B cell (primary cell): ENCODE measurements around the gene PFDN5. TPM values are rescaled to one million over a fixed set of nuclear protein-coding genes. Genes with fewer than 3 reads are reported as not detected.

Experiments
- ATAC-seq: fragments of 200-7000 bp; cut with Tn5 transposase; one replicate; pipeline ENCODE4 v1.10.0; 2021; ENCODE audit warnings: low read depth, mild to moderate bottlenecking, moderate number of reproducible peaks, moderate library complexity
- CTCF ChIA-PET: fragments of 350-600 bp; sonication (Branson Sonifier 250); formaldehyde crosslinking; loops from one replicate; lab custom pipeline; 2021; ENCODE audit warnings: antibody characterized with exemption, inconsistent platforms; lab: Charles Lee
- POLR2A ChIA-PET: fragments of 350-600 bp; sonication (Branson Sonifier 250); formaldehyde crosslinking; loops from one replicate; lab custom pipeline; 2021; ENCODE audit warnings: antibody characterized with exemption; lab: Charles Lee
- DNase-seq: peaks from one replicate; pipeline ENCODE4 v3.0.0; 2013
- H2AFZ ChIP-seq: 2 replicates; pipeline ENCODE4 v1.6.1; 2012; ENCODE audit warnings: mild to moderate bottlenecking, low read depth, low read length; ENCODE audit not compliant: insufficient read depth, poor library complexity, severe bottlenecking
- H3K27ac ChIP-seq, 2 donors: 1 replicate in 1 of 2; 2 replicates in 1 of 2; pipeline ENCODE4 v1.5.1; 2012 to 2013; ENCODE audit warnings: low read length in 2 of 2, mild to moderate bottlenecking in 2 of 2, moderate library complexity in 1 of 2
- H3K27me3 ChIP-seq, 4 experiments: fragments of 200-600 bp in 1 of 4; sonication (generic) in 1 of 4; replicated peaks in 1 of 4; 1 replicate in 2 of 4; 2 replicates in 2 of 4; pipeline versions ENCODE4 v1.6.1 to v1.7.0; 2013 to 2016; ENCODE audit warnings: low read length in 3 of 4, mild to moderate bottlenecking in 2 of 4, mixed read lengths in 1 of 4, moderate library complexity in 1 of 4; ENCODE audit not compliant: insufficient read depth in 4 of 4, control insufficient read depth in 3 of 4; ENCODE audit errors: control extremely low read depth in 1 of 4
- H3K36me3 ChIP-seq, 2 experiments: replicated peaks in 1 of 2; 1 replicate in 1 of 2; 2 replicates in 1 of 2; pipeline versions ENCODE4 v1.6.1 to v1.7.1; 2013; ENCODE audit warnings: low read length in 1 of 2; ENCODE audit not compliant: insufficient read depth in 2 of 2, control insufficient read depth in 1 of 2; ENCODE audit errors: control extremely low read depth in 1 of 2, extremely low read depth in 1 of 2
- H3K4me1 ChIP-seq, 2 donors: fragments of 200-600 bp in 1 of 2; sonication (generic) in 1 of 2; 1 replicate in 1 of 2; 2 replicates in 1 of 2; pipeline versions ENCODE4 v1.5.1 to v1.6.1; 2013 to 2017; ENCODE audit warnings: low read length in 2 of 2; ENCODE audit not compliant: control insufficient read depth in 2 of 2, insufficient read depth in 2 of 2
- H3K4me2 ChIP-seq: replicated peaks from 2 replicates; pipeline ENCODE3; 2012; ENCODE audit warnings: mild to moderate bottlenecking, low read depth, low read length; ENCODE audit not compliant: poor library complexity, severe bottlenecking
- H3K4me3 ChIP-seq, 5 experiments: fragments of 200-600 bp in 1 of 5; sonication (generic) in 1 of 5; 1 replicate in 3 of 5; 2 replicates in 2 of 5; pipeline versions ENCODE4 v1.5.1 to v1.7.0; 2011 to 2016; ENCODE audit warnings: low read length in 4 of 5, mild to moderate bottlenecking in 4 of 5, low read depth in 2 of 5, control low read depth in 1 of 5, moderate library complexity in 1 of 5; ENCODE audit not compliant: insufficient read depth in 1 of 5; ENCODE audit errors: control extremely low read depth in 1 of 5, extremely low read depth in 1 of 5
- H3K79me2 ChIP-seq: fragments of 200-600 bp; sonication (generic); one replicate; pipeline ENCODE4 v1.6.0; 2016; ENCODE audit warnings: low read length; ENCODE audit not compliant: control insufficient read depth, insufficient read depth
- H3K9ac ChIP-seq: fragments of 200-600 bp; sonication (generic); 2 replicates; pipeline ENCODE4 v1.6.1; 2017; ENCODE audit warnings: mild to moderate bottlenecking, low read length, moderate library complexity
- H3K9me3 ChIP-seq, 3 donors: one replicate each; pipeline versions ENCODE4 v1.6.1 to v1.7.1; 2013; ENCODE audit warnings: low read length in 2 of 3; ENCODE audit not compliant: control insufficient read depth in 2 of 3, insufficient read depth in 1 of 3; ENCODE audit errors: control extremely low read depth in 1 of 3
- H4K20me1 ChIP-seq: 2 replicates; pipeline ENCODE4 v1.6.0; 2012; ENCODE audit warnings: mild to moderate bottlenecking, low read length; ENCODE audit not compliant: insufficient read depth, control insufficient read depth, poor library complexity, severe bottlenecking
- H3K27ac Mint-ChIP-seq: one replicate; pipeline ENCODE4 v1.8.0; 2021; ENCODE audit warnings: mixed read lengths
- H3K27me3 Mint-ChIP-seq: one replicate; pipeline ENCODE4 v1.8.0; 2021; ENCODE audit warnings: mixed read lengths
- H3K4me1 Mint-ChIP-seq: one replicate; pipeline ENCODE4 v1.8.0; 2021; ENCODE audit warnings: mixed read lengths
- H3K4me3 Mint-ChIP-seq: one replicate; pipeline ENCODE4 v1.8.0; 2021; ENCODE audit warnings: mixed read lengths
- H3K9me3 Mint-ChIP-seq: one replicate; pipeline ENCODE4 v1.8.0; 2022; ENCODE audit warnings: mixed read lengths; ENCODE audit not compliant: insufficient read depth
- EZH2 ChIP-seq: IDR thresholded peaks from 2 replicates; pipeline ENCODE4 v1.6.1; 2012; ENCODE audit warnings: borderline replicate concordance, low read depth, mild to moderate bottlenecking, moderate library complexity, low read length; ENCODE audit not compliant: insufficient read depth, poor library complexity, severe bottlenecking
- WGBS: methylation state at CpG from one replicate; pipeline ENCODE4 v1.1.5; 2013; ENCODE audit warnings: missing lambda C conversion rate; ENCODE audit not compliant: insufficient coverage; 5-methylcytosine and 5-hydroxymethylcytosine counted together
- intact Hi-C: fragments of 100-400 bp; cut with micrococcal nuclease; formaldehyde crosslinking; loops from one replicate; pipeline ENCODE4 v1.10.0; 2022
- polyA plus RNA-seq: library from polyadenylated mRNA; depleted of rRNA; stranded (reverse); fragments of >200 nt; gene quantifications from 2 replicates; pipeline ENCODE4 v1.2.3, GENCODE V29; 2012
- total RNA-seq, 2 donors: library from RNA; stranded (reverse); fragments of 120-200 nt in 1 of 2; gene quantifications; 1 replicate in 1 of 2; 2 replicates in 1 of 2; pipeline versions ENCODE4 v1.2.3 to v1.2.4, GENCODE V29; 2013 to 2022
- TF ChIP-seq, protein P1 (sequence below): fragments of 200-600 bp; IDR thresholded peaks from one replicate; pipeline ENCODE4 v1.8.0; 2022; ENCODE audit warnings: antibody characterized with exemption, mild to moderate bottlenecking

PFDN5 gene
- total and polyA plus RNA-seq, 2 donors (not counting 1 experiment from before 2014, with no cell fraction given) = 654 to 1,584 TPM

DNA sequence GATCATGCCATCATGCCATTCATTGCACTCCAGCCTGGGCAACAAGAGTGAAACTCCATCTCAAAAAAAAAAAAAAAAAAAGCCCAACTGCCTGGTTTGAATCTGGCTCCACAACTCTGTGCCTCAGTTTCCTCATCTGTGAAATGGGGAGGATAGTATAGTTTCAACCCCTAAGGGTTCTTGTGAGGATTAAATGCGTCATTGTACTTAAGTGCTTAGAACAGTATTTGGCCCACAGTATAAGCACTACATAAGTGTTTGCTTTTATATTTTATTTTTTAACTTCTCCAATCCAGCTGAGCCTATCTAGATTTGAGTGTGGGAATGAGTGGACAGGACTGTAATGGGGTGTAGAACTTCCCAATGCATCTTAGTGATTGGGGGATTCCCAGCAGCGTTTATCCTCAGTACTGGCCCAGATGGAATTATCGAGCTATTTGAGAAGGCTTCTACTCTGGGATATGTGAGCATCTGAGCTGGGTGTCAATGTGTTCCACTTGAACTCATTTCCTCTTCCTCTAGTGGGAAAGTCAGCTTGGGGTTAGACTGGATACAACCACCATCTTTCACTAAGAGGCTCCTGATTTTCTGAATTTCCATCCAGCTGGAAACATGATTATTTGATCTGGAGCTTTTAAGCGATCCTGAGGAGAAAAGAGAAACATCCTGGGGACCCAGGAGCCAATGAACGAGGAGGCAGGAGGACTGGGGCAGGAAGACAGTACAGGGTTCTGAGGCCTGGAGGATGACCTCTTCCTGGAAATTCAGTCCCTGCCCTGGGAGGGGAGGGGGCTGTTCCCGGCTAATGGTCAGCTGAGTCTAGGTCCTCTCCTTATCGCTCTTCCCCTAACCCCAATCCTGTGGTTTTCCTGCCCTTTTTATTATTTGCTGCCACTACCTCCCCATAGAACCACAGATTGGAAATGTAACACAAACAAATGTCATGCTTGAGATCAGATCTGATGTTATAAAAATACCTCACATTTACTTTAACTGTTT, 36.5 kb upstream of the PFDN5 start:
- Histone ChIP-seq H3K4me1 (peaks cover 40 to 57% of the 10 kb centered on the region in 2 donors), H3K9ac (no peak overlapping the region), H3K9me3 (no peaks in the 10 kb centered on the region), H3K36me3 (peaks cover 0 to 14% of the 10 kb centered on the region in 2 experiments), H3K27me3 (no peaks in the 10 kb centered on the region), H3K27ac (peak overlapping the region; percentile 0 to 69), H3K4me2 (peak overlapping the region; percentile 6), H3K4me3 (no peak overlapping the region), H2AFZ (no peak overlapping the region), H3K79me2 (peaks cover 32% of the 10 kb centered on the region), H4K20me1 (no peaks in the 10 kb centered on the region)
- H3K9me3 Mint-ChIP-seq = no peaks in the 10 kb centered on the region
- ChIA-PET POLR2A (interaction anchor here (0.7 kb wide), 1 partner anchor 14 kb away, joined by 3 read pairs; no protein-coding TSS in a partner anchor), CTCF (interaction anchor here (0.7 to 1.9 kb wide), 9 partner anchors 9 to 193 kb away, joined by 3 to 9 read pairs (median 4); partner anchors contain the start of gene ESPL1)
- H3K4me3 Mint-ChIP-seq = no peak overlapping the region
- DNase-seq (no peak), ATAC-seq (no peak)
- 70% methylated on average over 2 of the region's 7 CpGs for WGBS
- H3K4me1 Mint-ChIP-seq = peaks cover 39% of the 10 kb centered on the region
- no peaks in the 10 kb centered on the region for H3K27me3 Mint-ChIP-seq
- TF ChIP-seq, protein P1, sequence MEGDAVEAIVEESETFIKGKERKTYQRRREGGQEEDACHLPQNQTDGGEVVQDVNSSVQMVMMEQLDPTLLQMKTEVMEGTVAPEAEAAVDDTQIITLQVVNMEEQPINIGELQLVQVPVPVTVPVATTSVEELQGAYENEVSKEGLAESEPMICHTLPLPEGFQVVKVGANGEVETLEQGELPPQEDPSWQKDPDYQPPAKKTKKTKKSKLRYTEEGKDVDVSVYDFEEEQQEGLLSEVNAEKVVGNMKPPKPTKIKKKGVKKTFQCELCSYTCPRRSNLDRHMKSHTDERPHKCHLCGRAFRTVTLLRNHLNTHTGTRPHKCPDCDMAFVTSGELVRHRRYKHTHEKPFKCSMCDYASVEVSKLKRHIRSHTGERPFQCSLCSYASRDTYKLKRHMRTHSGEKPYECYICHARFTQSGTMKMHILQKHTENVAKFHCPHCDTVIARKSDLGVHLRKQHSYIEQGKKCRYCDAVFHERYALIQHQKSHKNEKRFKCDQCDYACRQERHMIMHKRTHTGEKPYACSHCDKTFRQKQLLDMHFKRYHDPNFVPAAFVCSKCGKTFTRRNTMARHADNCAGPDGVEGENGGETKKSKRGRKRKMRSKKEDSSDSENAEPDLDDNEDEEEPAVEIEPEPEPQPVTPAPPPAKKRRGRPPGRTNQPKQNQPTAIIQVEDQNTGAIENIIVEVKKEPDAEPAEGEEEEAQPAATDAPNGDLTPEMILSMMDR = no peak
- no peak for TF ChIP-seq EZH2
- intact Hi-C loops = no loop called here
- peak overlapping the region; percentile 70 for H3K27ac Mint-ChIP-seq
